Neutrophil (primary cell): ENCODE measurements around the gene SAE1.

Experiments used
- H3K27ac ChIP-seq: fragments of 200-600 bp; sonication (generic); 2 replicates; pipeline ENCODE4 v1.5.1; 2016; ENCODE audit warnings: mild to moderate bottlenecking, moderate library complexity
- H3K27me3 ChIP-seq: fragments of 200-600 bp; sonication (generic); 2 replicates; pipeline ENCODE4 v1.6.0; 2016; ENCODE audit warnings: mild to moderate bottlenecking
- H3K36me3 ChIP-seq: fragments of 200-600 bp; sonication (generic); 2 replicates; pipeline ENCODE4 v1.5.1; 2017
- H3K4me1 ChIP-seq, 2 experiments: fragments of 200-600 bp in 1 of 2; sonication (generic) in 1 of 2; 1 replicate in 1 of 2; 2 replicates in 1 of 2; pipeline versions ENCODE4 v1.5.1 to v1.6.1; 2013 to 2016; ENCODE audit warnings: low read depth in 1 of 2, low read length in 1 of 2, mild to moderate bottlenecking in 1 of 2, moderate library complexity in 1 of 2; ENCODE audit not compliant: control insufficient read depth in 1 of 2, insufficient read depth in 1 of 2
- H3K4me3 ChIP-seq, 2 experiments: fragments of 200-600 bp in 1 of 2; sonication (generic) in 1 of 2; 1 replicate in 1 of 2; 2 replicates in 1 of 2; pipeline ENCODE4 v1.5.1; 2013 to 2016; ENCODE audit warnings: low read depth in 1 of 2, low read length in 1 of 2, mild to moderate bottlenecking in 1 of 2, moderate library complexity in 1 of 2
- H3K9me3 ChIP-seq: fragments of 200-600 bp; sonication (generic); 2 replicates; pipeline ENCODE4 v1.5.1; 2016
- TF ChIP-seq, protein P1 (sequence below): fragments of 200-600 bp; sonication (generic); IDR thresholded peaks from 2 replicates; pipeline ENCODE4 v1.5.1; 2016; ENCODE audit warnings: antibody characterized with exemption

The SAE1 gene

DNA sequence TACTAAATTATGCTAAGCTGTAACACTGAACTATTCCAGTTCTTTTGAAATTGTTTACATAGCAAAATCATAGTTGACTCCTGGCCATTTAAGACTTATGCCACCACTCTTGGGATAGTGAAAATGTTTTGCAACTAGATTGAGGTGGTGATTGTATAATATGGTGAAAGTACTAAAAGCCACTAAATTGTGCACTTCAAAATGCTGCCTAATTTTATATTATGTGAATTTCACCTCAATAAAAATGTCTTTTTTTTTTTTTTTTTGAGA, 5.0 kb upstream of the SAE1 start:
- TF ChIP-seq, protein P1, sequence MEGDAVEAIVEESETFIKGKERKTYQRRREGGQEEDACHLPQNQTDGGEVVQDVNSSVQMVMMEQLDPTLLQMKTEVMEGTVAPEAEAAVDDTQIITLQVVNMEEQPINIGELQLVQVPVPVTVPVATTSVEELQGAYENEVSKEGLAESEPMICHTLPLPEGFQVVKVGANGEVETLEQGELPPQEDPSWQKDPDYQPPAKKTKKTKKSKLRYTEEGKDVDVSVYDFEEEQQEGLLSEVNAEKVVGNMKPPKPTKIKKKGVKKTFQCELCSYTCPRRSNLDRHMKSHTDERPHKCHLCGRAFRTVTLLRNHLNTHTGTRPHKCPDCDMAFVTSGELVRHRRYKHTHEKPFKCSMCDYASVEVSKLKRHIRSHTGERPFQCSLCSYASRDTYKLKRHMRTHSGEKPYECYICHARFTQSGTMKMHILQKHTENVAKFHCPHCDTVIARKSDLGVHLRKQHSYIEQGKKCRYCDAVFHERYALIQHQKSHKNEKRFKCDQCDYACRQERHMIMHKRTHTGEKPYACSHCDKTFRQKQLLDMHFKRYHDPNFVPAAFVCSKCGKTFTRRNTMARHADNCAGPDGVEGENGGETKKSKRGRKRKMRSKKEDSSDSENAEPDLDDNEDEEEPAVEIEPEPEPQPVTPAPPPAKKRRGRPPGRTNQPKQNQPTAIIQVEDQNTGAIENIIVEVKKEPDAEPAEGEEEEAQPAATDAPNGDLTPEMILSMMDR, result no peak
- peaks cover 0 to 4% of the 10 kb centered on the region in 2 experiments for H3K4me1 ChIP-seq
- H3K4me3 ChIP-seq, result no peak overlapping the region

DNA sequence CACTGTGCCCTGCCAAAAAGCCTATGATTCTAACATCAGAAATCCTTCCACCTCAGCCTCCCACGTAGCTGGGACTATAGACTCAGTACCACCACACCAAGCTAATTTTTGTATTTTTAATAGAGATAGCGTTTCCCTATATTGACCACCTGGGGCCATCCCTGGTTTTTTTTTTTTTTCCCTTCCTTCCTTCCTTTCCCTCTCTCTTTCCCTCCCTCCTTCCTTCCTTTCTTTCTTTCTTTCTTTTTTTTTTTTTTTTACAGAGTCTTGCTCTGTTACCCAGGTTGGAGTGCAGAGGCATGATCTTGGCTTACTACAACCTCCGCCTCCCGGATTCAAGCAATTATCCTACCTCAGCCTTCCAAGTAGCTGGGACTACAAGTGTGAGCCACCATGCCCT, 1.1 kb upstream of the SAE1 start:
- Histone ChIP-seq H3K4me1 (peaks cover 6 to 14% of the 10 kb centered on the region in 2 experiments), H3K9me3 (no peaks in the 10 kb centered on the region), H3K27ac (no peak overlapping the region), H3K4me3 (no peak overlapping the region), H3K36me3 (no peaks in the 10 kb centered on the region), H3K27me3 (no peaks in the 10 kb centered on the region)
- TF ChIP-seq, protein P1, result no peak

More for the DNA sequence above, 5.0 kb upstream of the SAE1 start:
- Histone ChIP-seq H3K27me3 (no peaks in the 10 kb centered on the region), H3K36me3 (no peaks in the 10 kb centered on the region), H3K27ac (no peak overlapping the region), H3K9me3 (no peaks in the 10 kb centered on the region)

DNA sequence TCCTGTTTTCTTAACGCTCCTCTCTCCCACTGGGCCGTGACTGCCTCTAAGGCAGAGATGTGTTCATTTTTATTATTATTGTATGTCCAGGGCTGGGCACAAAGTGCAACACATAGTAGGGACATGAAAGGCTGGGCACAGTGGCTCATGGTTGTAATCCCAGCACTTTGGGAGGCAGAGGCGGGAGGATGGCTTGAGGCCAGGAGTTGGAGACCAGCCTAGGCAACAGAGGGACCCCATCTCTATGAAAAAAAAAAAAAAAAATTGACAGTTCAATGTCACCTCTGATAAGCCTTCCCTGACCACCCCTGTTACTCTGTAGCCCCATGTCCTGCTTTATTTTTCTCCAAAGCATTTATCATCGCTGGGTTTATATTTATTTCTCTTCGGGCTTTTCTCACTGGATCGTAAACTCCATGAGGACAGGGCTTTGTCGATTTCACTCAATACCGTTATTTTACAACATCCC, 481 bp upstream of the SAE1 start:
- TF ChIP-seq, protein P1, result no peak
- Histone ChIP-seq H3K36me3 (no peaks in the 10 kb centered on the region), H3K27ac (peak overlapping the region; percentile 84), H3K4me3 (peak overlapping the region; percentile 80 to 91), H3K4me1 (peaks cover 6 to 14% of the 10 kb centered on the region in 2 experiments), H3K9me3 (no peaks in the 10 kb centered on the region), H3K27me3 (no peaks in the 10 kb centered on the region)

DNA sequence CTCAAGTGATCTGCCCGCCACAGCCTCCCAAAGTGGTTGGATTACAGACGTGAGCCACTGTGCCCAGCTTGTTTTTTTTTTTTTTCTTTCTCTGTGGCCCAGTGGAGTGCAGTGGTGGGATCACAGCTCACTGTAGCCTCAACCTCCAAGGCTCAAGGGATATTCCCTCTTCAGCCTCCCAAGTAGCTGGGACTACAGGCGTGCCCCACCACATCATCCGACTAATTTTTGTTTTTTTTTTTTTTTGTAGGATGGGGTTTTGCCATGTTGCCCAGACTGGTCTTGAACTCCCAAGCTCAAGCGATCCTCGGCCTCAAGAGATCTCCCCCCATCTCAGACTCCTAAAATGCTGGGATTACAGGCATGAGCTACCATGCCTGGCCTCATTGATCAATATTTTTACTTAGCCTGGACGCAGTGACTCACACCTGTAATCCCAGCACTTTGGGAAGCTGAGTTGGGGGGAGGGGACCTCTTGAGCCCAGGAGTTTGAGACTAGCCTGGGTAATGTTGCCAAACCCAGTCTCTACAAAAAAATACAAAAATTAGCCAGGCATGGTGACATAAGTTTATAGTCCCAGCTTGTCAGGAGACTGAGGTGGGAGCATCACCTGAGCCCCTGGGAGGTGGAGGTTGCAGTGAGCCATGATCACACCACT, 1.7 kb downstream of the SAE1 start:
- Histone ChIP-seq H3K4me3 (no peak overlapping the region), H3K36me3 (no peaks in the 10 kb centered on the region)

DNA sequence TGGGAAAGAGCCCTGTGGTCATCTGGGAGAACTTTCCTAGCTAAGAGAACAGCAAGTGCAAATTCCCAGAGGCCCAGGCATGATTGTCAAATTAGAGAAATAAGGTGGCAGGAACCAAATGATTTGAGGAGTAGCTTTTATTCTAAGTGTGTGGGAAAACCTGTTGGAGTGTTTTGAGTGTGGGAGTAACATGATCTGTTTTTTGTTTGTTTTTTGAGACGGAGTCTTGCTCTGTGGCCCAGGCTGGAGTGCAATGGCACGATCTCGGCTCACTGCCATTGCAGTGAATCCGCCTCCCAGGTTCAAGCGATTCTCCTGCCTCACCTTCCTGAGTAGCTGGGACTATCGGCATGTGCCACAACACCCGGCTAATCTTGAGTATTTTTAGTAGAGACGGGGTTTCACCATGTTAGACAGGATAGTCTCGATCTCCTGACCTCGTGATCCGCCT, 2.4 kb downstream of the SAE1 start:
- Histone ChIP-seq H3K27ac (no peak overlapping the region), H3K27me3 (no peaks in the 10 kb centered on the region), H3K4me3 (no peak overlapping the region), H3K9me3 (no peaks in the 10 kb centered on the region), H3K4me1 (peaks cover 6 to 14% of the 10 kb centered on the region in 2 experiments), H3K36me3 (no peaks in the 10 kb centered on the region)
- TF ChIP-seq, protein P1, result no peak

More for the DNA sequence above, 1.7 kb downstream of the SAE1 start:
- no peak overlapping the region for H3K27ac ChIP-seq
- TF ChIP-seq, protein P1, result no peak
- H3K9me3 ChIP-seq, result no peaks in the 10 kb centered on the region
- H3K4me1 ChIP-seq, result peaks cover 6 to 14% of the 10 kb centered on the region in 2 experiments
- H3K27me3 ChIP-seq, result no peaks in the 10 kb centered on the region
